GM21619 (cell line): ENCODE measurements around the gene SCAPER.
"Not testable (repeated sequence)": the region's sequence is repeated elsewhere in the genome, so short reads cannot be mapped to it uniquely, and the experiment has no call there.

Source experiments
- ATAC-seq: cut with Tn5 transposase; IDR thresholded peaks from one replicate; pipeline ENCODE4 v1.9.1; 2021; ENCODE audit not compliant: unreplicated experiment

The SCAPER gene

GRCh38 chr15:76502185-76502584 is 403.0 kb downstream of the SCAPER start:
- not testable (repeated sequence) for ATAC-seq

GRCh38 chr15:76501726-76502125 is 403.4 kb downstream of the SCAPER start:
- no peak for ATAC-seq

- no peak for ATAC-seq
Measured at GRCh38 chr15:76501011-76501410, 404.1 kb downstream of the SCAPER start.

GRCh38 chr15:76495487-76495886 is 409.7 kb downstream of the SCAPER start:
- no peak for ATAC-seq

GRCh38 chr15:76492538-76492937 is 412.6 kb downstream of the SCAPER start:
- no peak for ATAC-seq

GRCh38 chr15:76483752-76484151 is 421.4 kb downstream of the SCAPER start:
- ATAC-seq: no peak

GRCh38 chr15:76483018-76483417 is 422.1 kb downstream of the SCAPER start:
- no peak for ATAC-seq

- no peak for ATAC-seq
Measured at GRCh38 chr15:76480267-76480666, 424.9 kb downstream of the SCAPER start.

GRCh38 chr15:76470691-76471090 is 434.4 kb downstream of the SCAPER start:
- no peak for ATAC-seq

- ATAC-seq: no peak
Measured at GRCh38 chr15:76468722-76469121, 436.4 kb downstream of the SCAPER start.

- no peak for ATAC-seq
Measured at GRCh38 chr15:76467136-76467535, 438.0 kb downstream of the SCAPER start.

GRCh38 chr15:76465728-76466127 is 439.4 kb downstream of the SCAPER start:
- ATAC-seq: no peak

- ATAC-seq: no peak
Measured at GRCh38 chr15:76464247-76464646, 440.9 kb downstream of the SCAPER start.

- no peak for ATAC-seq
Measured at GRCh38 chr15:76460871-76461270, 444.3 kb downstream of the SCAPER start.

- ATAC-seq: no peak
Measured at GRCh38 chr15:76460347-76460746, 444.8 kb downstream of the SCAPER start.

GRCh38 chr15:76451540-76451939 is 453.6 kb downstream of the SCAPER start:
- no peak for ATAC-seq

GRCh38 chr15:76449455-76449854 is 455.7 kb downstream of the SCAPER start:
- ATAC-seq: no peak

- no peak for ATAC-seq
Measured at GRCh38 chr15:76448755-76449154, 456.4 kb downstream of the SCAPER start.

GRCh38 chr15:76447728-76448441 is 457.3 kb downstream of the SCAPER start:
- ATAC-seq: no peak

GRCh38 chr15:76440441-76440840 is 464.7 kb downstream of the SCAPER start:
- no peak for ATAC-seq

GRCh38 chr15:76439542-76439941 is 465.6 kb downstream of the SCAPER start:
- no peak for ATAC-seq

- ATAC-seq: no peak
Measured at GRCh38 chr15:76433798-76434400, 471.2 kb downstream of the SCAPER start.

GRCh38 chr15:76433036-76433435 is 472.1 kb downstream of the SCAPER start:
- ATAC-seq: not testable (repeated sequence)
